SK-N-MC (cell line): ENCODE measurements around the gene RNF13.
"Not testable (repeated sequence)": the region's sequence is repeated elsewhere in the genome, so short reads cannot be mapped to it uniquely, and the experiment has no call there.

Experiments used
- EZH2 ChIP-seq: fragments of 200-600 bp; sonication (generic); IDR thresholded peaks from one replicate; pipeline ENCODE4 v1.6.1; 2017; ENCODE audit warnings: antibody characterized with exemption
- FOXP2 ChIP-seq: optimal IDR thresholded peaks from 2 replicates; pipeline ENCODE3; 2011; ENCODE audit warnings: mild to moderate bottlenecking, moderate library complexity; ENCODE audit not compliant: insufficient read depth; ENCODE audit errors: extremely low read length, control extremely low read depth
- POLR2AphosphoS5 ChIP-seq: IDR thresholded peaks from 2 replicates; pipeline ENCODE4 v1.6.1; 2012; ENCODE audit warnings: mild to moderate bottlenecking, low read depth, low read length, borderline replicate concordance

GRCh38 chr3:149829631-149830030, 16.6 kb downstream of the RNF13 start:
- TF ChIP-seq EZH2, POLR2AphosphoS5, FOXP2: not testable (repeated sequence)
